SK-N-MC (cell line): ENCODE data around the gene ZDHHC11.

Experiments used
- DNase-seq: peaks from one replicate; pipeline ENCODE4 v3.0.0-alpha.2; 2011; ENCODE audit warnings: low read depth, low spot score
- H3K27ac ChIP-seq: fragments of 200-600 bp; sonication (generic); 2 replicates; pipeline ENCODE4 v1.5.1; 2016; ENCODE audit warnings: mixed run types
- H3K36me3 ChIP-seq: fragments of 200-600 bp; sonication (generic); 2 replicates; pipeline ENCODE4 v1.6.1; 2017; ENCODE audit warnings: antibody characterized with exemption, low read length, mixed read lengths; ENCODE audit not compliant: insufficient read depth
- H3K4me3 ChIP-seq: fragments of 200-600 bp; sonication (generic); 2 replicates; pipeline ENCODE4 v1.5.1; 2016
- H3K9ac ChIP-seq: fragments of 200-600 bp; sonication (generic); 2 replicates; pipeline ENCODE4 v1.8.0; 2017; ENCODE audit warnings: mixed run types, mixed read lengths; ENCODE audit not compliant: insufficient read length
- H3K9me3 ChIP-seq: fragments of 200-600 bp; sonication (generic); 2 replicates; pipeline ENCODE4 v1.6.1; 2017; ENCODE audit warnings: low read depth, mild to moderate bottlenecking, antibody characterized with exemption, low read length, moderate library complexity, mixed read lengths
- EZH2 ChIP-seq: fragments of 200-600 bp; sonication (generic); IDR thresholded peaks from one replicate; pipeline ENCODE4 v1.6.1; 2017; ENCODE audit warnings: antibody characterized with exemption
- FOXP2 ChIP-seq: optimal IDR thresholded peaks from 2 replicates; pipeline ENCODE3; 2011; ENCODE audit warnings: mild to moderate bottlenecking, moderate library complexity; ENCODE audit not compliant: insufficient read depth; ENCODE audit errors: extremely low read length, control extremely low read depth
- POLR2AphosphoS5 ChIP-seq: IDR thresholded peaks from 2 replicates; pipeline ENCODE4 v1.6.1; 2012; ENCODE audit warnings: mild to moderate bottlenecking, low read depth, low read length, borderline replicate concordance

Gene ZDHHC11

GRCh38 chr5:887947-888637 is 37.3 kb upstream of the ZDHHC11 start:
- no peak for DNase-seq
- Histone ChIP-seq H3K36me3 (peaks cover 87% of the 10 kb centered on the region), H3K27ac (no peak overlapping the region), H3K9ac (peak overlapping the region; percentile 1), H3K9me3 (no peaks in the 10 kb centered on the region), H3K4me3 (no peak overlapping the region)
- TF ChIP-seq POLR2AphosphoS5 = no peak
- no peak for TF ChIP-seq EZH2
- no peak for TF ChIP-seq FOXP2

- DNase-seq = no peak
- TF ChIP-seq POLR2AphosphoS5 (no peak), EZH2 (no peak), FOXP2 (no peak)
- Histone ChIP-seq H3K4me3 (no peak overlapping the region), H3K36me3 (peaks cover 99% of the 10 kb centered on the region), H3K9ac (no peak overlapping the region), H3K9me3 (no peaks in the 10 kb centered on the region), H3K27ac (no peak overlapping the region)
These were observed 36.0 kb upstream of the ZDHHC11 start for GRCh38 chr5:886716-887325.

- H3K9ac ChIP-seq = no peak overlapping the region
- H3K27ac ChIP-seq = no peak overlapping the region
- TF ChIP-seq EZH2 (no peak), POLR2AphosphoS5 (no peak), FOXP2 (no peak)
- peaks cover 100% of the 10 kb centered on the region for H3K36me3 ChIP-seq
- no peak overlapping the region for H3K4me3 ChIP-seq
- H3K9me3 ChIP-seq = no peaks in the 10 kb centered on the region
- no peak for DNase-seq
These were observed 35.2 kb upstream of the ZDHHC11 start for GRCh38 chr5:886036-886435.

- Histone ChIP-seq H3K9ac (no peak overlapping the region), H3K36me3 (peaks cover 99% of the 10 kb centered on the region), H3K4me3 (no peak overlapping the region), H3K9me3 (no peaks in the 10 kb centered on the region), H3K27ac (no peak overlapping the region)
- TF ChIP-seq EZH2 (no peak), FOXP2 (no peak), POLR2AphosphoS5 (no peak)
- DNase-seq = no peak
These were observed 34.7 kb upstream of the ZDHHC11 start for GRCh38 chr5:885529-885928.

GRCh38 chr5:885127-885442 is 34.3 kb upstream of the ZDHHC11 start:
- no peak for TF ChIP-seq EZH2
- Histone ChIP-seq H3K4me3 (no peak overlapping the region), H3K27ac (no peak overlapping the region), H3K9ac (no peak overlapping the region), H3K9me3 (no peaks in the 10 kb centered on the region), H3K36me3 (peaks cover 95% of the 10 kb centered on the region)
- no peak for DNase-seq

- no peak for DNase-seq
- Histone ChIP-seq H3K4me3 (no peak overlapping the region), H3K9me3 (no peaks in the 10 kb centered on the region), H3K36me3 (peaks cover 89% of the 10 kb centered on the region), H3K27ac (no peak overlapping the region), H3K9ac (no peak overlapping the region)
- no peak for TF ChIP-seq POLR2AphosphoS5
- TF ChIP-seq EZH2 = no peak
- TF ChIP-seq FOXP2 = no peak
These were observed 33.8 kb upstream of the ZDHHC11 start for GRCh38 chr5:884345-885126.

- DNase-seq = no peak
- Histone ChIP-seq H3K36me3 (peaks cover 80% of the 10 kb centered on the region), H3K9me3 (no peaks in the 10 kb centered on the region), H3K4me3 (no peak overlapping the region), H3K27ac (no peak overlapping the region), H3K9ac (no peak overlapping the region)
- TF ChIP-seq FOXP2 = no peak
These were observed 32.8 kb upstream of the ZDHHC11 start for GRCh38 chr5:883475-884181.

- no peak overlapping the region for H3K9ac ChIP-seq
- DNase-seq = no peak
- H3K36me3 ChIP-seq = peaks cover 76% of the 10 kb centered on the region
- no peaks in the 10 kb centered on the region for H3K9me3 ChIP-seq
- no peak overlapping the region for H3K27ac ChIP-seq
- no peak overlapping the region for H3K4me3 ChIP-seq
- TF ChIP-seq POLR2AphosphoS5 = no peak
- no peak for TF ChIP-seq FOXP2
- TF ChIP-seq EZH2 = no peak
These were observed 31.7 kb upstream of the ZDHHC11 start for GRCh38 chr5:882253-883183.
